Peyer's patch (tissue), 4 donors: Measurements from ENCODE around the gene C3orf52.

Experiments
- CTCF ChIP-seq, 6 experiments: fragments of 450-650 bp in 4 of 6; fragments of 200-600 bp in 2 of 6; sonication (generic) in 1 of 6; IDR thresholded peaks; one replicate each; pipeline ENCODE4 v1.5.1; 2017 to 2019; ENCODE audit warnings: antibody characterized with exemption in 6 of 6, mild to moderate bottlenecking in 3 of 6, moderate library complexity in 1 of 6
- POLR2A ChIP-seq, 2 donors: fragments of 450-650 bp; IDR thresholded peaks; one replicate each; pipeline ENCODE4 v1.5.1; 2017; ENCODE audit warnings: antibody characterized with exemption in 2 of 2, mild to moderate bottlenecking in 2 of 2, moderate library complexity in 2 of 2

- TF ChIP-seq CTCF (IDR thresholded peaks at IDR 0.05) (peak in 1 of 6 experiments; percentile 6), POLR2A (IDR thresholded peaks at IDR 0.05) (no peak)
These were observed 31.8 kb downstream of the C3orf52 start for GRCh38 chr3:112117841-112118571.
